Activated CD4-positive, alpha-beta T cell treated with anti-CD3 and anti-CD28 coated beads, Interleukin-2, Interleukin-6, amounts not matched to agents 100 ng/mL and 50 ng/mL, durations not matched to agents 16 hours and 8 hours (primary cell): ENCODE results near the gene OR2G2.

Source experiments
- DNase-seq: peaks from one replicate; pipeline ENCODE4 v3.0.0-alpha.2; 2020

The OR2G2 gene, protein sequence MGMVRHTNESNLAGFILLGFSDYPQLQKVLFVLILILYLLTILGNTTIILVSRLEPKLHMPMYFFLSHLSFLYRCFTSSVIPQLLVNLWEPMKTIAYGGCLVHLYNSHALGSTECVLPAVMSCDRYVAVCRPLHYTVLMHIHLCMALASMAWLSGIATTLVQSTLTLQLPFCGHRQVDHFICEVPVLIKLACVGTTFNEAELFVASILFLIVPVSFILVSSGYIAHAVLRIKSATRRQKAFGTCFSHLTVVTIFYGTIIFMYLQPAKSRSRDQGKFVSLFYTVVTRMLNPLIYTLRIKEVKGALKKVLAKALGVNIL

DNA sequence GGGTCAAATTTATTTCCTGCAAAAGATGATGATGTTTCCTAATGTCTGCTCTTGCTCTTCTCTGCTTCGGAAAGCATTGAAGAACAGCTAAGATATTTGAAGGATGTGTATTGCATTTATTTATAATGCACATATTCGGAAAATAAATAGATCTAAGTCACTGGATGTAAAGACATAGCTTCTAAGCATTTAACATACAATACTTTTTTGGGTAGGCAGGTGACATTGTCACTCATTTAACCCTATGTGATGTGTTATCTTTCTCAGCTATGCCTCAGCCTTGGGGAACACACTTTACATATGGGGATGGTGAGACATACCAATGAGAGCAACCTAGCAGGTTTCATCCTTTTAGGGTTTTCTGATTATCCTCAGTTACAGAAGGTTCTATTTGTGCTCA lies at the start of gene OR2G2:
TSS of gene OR2G2 (plus strand) at position 301 of the 400 bp plus-strand sequence. CDS start at position 301, 0 bp downstream.
- DNase-seq, result no peak

DNA sequence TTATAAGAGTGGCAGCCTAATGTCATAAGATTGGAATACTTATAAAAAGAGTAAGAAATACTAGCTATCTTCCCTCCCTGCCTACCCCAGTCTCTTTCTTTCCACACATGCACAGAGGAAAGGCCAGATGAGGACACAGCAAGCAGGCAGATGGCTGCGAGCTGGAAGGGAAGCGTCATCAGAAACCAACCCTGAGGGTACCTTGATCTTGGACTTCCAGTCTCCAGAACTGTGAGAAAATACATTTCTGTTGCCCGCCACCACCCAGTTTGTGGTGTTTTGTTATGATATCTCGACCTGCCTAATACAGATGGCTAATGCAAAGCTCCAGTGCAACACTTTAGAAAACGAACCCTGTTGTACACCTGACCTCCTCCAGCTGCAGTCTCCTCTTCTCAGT lies 49.6 kb upstream of the OR2G2 start:
- no peak for DNase-seq

DNA sequence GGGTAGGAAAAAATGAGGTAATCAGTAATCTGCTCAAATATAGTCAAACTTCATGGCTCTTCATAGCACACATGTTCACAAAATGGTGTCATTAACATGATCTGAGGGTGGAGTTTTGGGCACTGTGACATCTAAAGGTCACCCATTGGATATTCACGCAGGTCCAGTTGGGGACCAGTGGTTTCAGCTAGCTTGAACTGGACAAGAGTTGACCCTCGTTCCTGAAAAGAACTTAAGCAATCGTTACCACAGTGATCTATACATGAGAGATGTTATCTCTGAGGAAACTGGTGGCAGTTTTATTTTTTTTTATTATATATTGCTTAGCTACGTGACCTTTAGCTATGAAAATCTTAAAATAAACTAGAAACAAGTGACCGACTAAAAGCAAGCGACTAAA lies 48.9 kb upstream of the OR2G2 start:
- no peak for DNase-seq

DNA sequence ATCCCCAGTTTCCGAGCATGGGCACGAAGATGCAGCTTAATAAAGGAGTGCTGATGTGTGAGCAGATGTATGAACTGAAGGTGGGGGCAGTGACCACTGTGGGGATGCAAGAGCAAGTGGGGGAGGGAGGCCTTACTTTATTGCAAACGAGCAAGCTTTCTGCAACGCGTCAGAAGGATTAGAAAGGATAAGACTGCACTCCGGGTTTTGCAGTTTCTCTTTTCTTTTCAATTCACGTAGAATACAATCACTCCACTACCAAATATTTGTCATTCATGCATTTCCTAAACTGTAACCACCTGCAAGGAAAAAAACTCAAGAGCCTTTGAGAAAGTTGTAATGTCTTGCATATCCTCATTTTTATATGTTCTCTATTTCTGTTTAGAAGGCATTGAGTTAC lies 47.6 kb upstream of the OR2G2 start:
- DNase-seq, result no peak

DNA sequence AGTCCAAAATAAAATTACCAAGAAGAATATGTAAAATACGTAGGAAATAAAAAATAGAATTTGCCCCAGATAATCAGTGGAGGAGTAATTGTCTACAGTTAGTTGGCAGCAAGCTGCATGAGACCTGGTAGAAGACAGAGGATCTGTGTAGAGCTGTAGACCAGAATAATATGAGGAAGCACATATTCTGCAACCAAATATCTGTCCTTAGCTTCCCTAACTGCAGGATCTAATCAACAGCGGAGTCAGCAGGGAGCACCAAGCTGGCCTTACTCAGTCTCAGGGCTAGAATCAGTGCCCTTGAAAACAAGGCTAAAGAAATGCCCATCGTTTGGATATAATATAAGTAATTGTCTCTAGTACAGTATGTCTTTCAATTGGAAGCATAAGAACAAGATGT lies 45.3 kb upstream of the OR2G2 start:
- DNase-seq, result no peak

DNA sequence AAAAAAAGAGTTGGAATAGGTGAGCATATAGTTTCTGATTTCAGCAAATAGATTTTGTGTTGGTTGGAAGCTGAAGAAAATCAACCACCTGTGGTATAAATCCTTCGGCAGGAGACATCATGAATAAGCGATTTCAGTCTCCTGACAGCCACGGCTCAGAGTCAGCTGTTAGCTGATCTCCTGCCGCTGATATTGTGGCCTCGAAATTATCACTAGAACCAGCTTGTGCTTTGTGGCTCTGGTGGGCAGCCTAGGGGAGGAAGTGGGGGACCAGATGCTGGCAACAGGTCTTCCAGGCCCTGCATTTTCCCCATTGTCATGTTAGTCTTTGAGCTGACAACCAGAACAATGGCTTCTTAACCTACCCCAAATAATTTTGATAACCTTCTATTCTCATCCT lies 40.1 kb upstream of the OR2G2 start:
- DNase-seq, result no peak

DNA sequence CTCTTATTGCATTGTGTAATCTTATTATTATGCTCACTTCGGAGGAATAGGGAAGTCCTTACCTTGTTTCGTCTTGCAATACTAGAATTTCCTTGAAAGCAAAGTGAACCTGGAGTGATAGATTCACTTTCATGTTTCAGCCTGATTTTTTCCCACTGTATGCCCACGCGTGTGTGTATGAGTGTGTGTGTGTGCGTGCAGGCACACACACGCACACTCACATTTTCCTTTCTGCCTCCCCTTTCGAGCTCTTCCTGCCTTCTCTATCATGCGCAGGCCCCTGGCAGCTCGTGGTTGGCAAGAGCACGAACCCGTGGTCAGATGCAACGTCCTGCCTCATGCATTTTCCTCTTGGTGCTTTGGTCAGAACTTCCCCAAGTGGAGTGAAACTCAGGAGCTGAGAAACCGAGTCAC lies 39.4 kb upstream of the OR2G2 start, which contains the start of gene GCSAML:
TSS of gene GCSAML (plus strand) at position 366 of the 414 bp plus-strand sequence. CDS start 58 bp downstream, outside the sequence.
- DNase-seq, result no peak

DNA sequence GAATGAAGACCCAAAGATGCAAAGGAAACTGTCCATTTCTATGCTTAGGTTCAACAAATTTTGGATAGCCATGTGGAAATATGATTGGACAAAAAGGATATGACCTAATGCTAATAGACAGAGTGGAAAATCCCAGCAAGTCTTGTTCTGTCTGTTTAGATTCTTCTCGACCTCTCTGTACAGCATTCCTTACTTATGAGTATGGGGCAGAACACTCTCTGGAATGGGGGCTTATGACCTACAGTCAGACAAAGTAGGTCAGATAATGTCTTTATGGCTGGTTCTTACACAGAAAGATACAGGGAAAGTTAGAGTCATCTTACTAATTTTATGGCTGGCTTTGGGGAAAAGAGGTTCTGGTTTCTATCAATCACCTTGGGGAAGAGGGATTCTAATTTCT lies 36.4 kb upstream of the OR2G2 start:
- no peak for DNase-seq

DNA sequence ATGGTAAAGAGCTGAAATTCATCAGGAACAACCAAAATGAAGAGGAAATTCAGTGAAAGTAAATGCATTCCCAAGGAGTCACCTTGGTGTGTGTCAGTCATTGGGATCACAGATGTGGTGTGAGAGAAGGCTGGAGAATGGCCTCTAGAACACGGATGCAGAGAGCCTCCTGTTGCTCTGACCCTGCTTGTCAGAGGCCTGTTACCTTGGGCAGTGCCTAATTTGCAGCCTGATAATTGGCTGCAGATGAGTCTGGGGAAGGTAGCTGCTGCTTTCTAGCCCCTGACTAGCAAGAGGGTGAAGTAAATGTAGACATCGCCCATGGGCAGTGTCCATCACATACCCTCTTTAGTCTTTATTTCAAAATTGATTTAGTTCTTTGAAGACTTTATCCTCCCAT lies 35.9 kb upstream of the OR2G2 start:
- DNase-seq, result no peak

DNA sequence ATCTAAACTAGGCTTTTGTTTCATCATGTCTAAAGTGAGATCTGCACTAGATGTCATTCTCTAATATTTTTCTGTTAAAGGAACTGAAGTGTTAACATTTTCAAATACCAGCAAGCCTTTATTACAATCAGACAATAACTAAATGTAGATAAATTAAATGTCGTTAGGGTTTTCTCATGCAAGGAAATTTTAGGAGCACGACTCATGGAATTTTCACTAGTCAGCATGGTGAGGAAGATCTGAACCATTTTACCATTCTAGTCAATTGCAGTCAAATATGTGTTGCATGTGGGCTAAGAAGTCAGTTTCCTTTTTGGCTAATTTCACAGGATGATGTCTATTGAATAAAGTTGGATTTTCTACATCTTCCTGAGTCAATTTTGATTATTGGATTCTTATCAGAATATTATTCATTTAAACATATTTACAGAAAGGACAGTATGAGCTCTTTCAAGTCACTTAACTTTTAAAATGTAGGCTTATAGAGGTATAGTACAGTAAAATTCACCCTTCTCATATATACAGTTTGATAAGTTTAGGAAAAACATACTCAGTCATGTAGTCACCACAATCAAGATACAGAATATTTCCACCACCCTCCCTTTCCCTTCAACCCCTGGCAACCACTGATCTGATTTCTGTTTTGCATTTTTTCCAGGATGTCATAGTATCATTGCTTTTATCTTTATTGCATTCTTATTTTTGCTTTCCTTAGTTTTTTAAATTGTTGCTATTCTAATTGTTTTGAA lies 30.1 kb upstream of the OR2G2 start:
- DNase-seq, result no peak

DNA sequence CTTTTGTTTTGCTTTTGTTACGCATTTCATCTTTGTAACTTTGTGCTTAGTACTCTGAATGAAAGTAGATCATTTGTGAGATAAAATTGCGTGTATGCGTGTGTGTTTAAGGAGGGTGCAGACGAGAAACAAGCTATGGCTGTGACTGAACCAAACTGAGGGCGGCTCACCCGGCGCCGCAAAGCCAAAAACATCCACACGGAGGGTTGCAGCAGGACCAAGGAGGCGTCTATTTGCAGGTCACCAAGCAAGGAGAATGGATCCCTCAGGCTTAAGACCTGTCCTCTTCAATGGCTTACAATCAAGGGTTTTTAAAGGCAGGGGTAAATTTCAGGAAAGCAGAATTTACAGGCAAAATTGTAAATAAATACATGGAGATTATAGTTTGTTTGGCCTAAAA lies 26.4 kb upstream of the OR2G2 start:
- no peak for DNase-seq

DNA sequence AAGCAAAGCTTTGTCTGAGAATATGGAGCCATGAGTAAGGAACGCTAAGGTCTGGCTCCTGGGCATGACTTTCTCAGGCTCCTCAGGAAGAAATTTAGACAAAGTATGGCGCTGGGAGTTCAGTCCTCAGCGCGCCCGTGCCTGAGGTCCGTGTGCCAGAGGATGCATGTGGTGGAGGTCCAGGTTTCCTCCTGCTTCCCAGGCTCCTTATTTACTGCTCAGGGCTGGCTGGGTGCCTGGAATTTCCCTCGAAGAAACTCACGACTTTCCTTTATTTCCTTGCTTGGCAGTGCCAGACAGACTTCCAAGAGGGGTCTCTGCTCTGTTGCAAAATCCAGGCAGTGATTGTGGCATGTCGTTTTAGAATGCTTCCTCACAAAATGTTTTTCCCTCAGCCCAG lies 26.0 kb upstream of the OR2G2 start:
- no peak for DNase-seq

DNA sequence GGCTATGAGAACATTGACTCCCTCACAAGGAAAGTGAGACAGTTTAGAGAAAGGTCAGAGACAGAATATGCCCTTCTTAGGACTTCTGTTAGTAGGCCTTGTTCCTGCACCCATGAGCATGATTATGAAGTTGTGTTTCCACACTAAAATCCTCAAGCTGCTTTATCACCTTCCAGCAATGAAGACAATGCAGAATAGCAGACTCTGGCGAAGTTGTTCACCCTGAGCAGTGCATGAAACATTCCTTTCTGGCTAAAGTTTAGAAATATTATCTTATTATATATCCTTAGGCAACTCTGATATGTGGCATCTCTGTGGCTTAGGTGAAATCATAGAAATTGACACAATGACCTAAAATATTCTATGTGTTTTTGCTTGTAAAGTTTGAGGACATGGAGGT lies 13.9 kb upstream of the OR2G2 start:
- no peak for DNase-seq

DNA sequence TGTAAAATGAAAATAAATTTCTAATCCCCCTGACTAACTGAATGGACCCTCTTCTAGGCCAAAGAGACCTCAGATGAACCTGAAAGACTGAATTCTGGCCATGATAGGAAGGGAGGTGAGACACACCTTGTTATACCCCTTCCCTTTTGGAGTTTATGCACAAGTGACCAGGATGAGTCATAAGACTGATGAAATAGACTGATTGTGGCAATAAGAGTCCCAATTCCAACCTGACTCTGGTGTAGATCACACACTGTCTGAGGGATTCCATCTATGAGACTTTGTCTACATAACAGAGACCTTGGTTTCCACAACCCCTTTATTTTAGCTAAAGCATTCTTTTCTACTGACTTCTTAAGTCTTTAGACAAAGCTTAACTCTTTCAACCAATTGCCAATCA lies 13.5 kb upstream of the OR2G2 start:
- no peak for DNase-seq

DNA sequence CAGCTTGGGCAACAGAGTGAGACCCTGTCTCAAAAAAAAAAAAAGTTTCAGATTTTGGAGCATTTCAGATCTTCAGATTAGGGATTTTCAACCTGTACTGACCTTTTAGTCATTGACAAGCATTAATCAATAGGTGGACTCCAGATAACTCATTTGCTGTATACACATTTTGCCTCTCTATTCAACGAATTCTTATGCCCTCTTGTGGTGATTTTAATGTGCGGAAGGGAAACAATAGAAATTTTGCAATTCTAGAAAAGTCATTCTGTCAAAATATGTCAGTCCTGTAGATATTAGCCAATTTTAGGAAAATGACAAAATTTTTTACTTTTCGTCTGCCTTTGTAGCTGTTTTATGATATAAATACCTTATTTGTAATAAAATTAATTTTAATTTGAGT lies 11.6 kb upstream of the OR2G2 start:
- DNase-seq, result peak; percentile 26

DNA sequence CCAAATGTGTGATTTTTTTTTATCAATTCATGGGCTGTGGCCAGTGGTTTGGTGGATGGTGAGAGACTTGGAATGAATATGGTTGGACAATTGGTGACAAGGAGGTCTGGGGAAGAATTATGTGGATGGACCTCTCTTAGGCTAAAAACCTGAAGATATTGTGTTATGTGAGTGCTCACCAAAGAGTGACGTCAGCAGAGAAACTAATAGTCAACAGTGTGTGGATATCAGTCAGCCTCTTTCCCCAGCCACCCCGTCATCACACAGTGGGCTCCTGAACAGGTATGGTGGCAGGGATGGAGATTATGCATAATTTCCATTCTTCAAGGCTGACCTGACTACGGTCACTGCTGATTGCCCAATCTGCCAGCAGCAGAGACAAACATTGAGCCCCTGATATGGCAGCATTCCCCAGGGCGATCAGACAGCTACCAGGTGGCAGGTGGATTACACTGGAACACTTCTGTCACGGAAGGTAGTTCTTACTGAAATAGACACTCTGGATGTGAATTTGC lies 9.2 kb upstream of the OR2G2 start:
- no peak for DNase-seq

DNA sequence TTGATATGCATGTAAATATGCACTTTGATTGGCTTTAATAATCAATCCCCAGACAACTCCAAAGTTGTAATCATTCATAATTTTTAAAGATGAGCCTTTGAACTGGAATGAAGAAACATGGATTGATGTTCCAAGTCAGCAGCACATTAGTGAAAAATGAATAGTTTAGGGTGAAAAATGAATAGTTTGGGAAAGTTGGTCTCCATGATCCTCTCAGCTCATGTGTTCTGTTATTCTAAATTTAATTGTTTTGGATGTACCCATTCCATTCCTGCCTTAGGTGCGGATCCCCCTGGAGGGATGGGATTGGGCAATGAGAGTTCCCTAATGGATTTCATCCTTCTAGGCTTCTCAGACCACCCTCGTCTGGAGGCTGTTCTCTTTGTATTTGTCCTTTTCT lies 17.1 kb downstream of the OR2G2 start, which contains the start of gene OR2G3:
TSS of gene OR2G3 (plus strand) at position 301 of the 400 bp plus-strand sequence. CDS start at position 301, 0 bp downstream.
- DNase-seq, result no peak

DNA sequence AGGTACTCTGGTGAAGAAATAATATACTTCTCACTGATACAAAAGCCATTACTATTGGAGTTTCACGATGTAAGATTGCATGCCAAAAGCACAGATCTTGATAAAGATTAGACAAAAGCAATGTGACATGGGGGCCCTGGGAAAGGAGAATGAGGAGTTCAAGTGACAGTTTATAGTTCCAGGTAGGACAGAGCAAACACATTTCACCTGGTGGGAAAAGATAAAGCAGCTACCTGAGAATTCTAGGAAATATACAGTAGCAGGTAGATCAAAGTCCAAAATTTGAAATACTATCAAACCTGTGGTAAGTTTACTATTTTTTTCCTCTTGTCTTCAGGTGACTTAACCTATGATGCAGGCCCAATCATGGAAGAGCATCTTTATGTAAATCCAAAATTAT lies 25.2 kb downstream of the OR2G2 start:
- no peak for DNase-seq

DNA sequence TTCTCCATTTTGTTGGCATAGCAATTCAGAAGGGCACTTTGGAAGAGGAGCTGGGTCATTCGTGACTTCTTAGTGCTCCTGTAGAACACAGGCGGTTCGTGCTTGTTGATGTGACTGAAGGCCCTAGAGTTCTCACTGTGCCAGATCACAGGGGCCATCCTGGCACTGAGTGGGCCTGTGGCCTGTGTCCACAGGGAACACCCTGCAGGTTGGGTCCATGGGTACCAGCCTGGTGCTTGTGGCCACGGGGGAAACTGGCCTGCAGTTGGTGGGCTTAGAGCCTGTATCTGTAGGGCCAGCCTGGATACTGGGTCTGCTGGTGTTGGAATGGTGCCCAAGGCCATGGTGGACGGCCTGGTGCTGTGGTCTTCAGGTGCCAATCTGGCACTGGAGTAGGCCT lies 26.5 kb downstream of the OR2G2 start:
- no peak for DNase-seq

DNA sequence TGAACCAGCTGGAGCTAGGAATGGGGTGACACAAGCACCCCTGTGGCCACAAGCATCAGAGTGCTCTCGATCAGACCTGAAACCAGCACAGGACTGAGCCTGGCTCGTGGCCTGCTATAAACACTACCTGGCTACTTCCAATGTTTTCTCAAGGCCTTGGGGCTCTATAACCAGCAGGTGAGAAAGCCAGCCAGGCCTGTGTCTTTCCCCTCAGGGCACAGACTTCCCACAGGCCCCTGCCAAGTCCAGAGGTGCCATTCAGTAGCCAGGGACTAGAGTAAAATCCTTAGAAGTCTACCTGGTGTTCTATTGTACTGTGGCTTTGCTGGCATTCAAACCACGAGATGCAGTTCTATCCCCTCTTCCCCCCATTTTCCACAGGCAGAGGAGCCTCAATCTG lies 39.8 kb downstream of the OR2G2 start:
- no peak for DNase-seq

DNA sequence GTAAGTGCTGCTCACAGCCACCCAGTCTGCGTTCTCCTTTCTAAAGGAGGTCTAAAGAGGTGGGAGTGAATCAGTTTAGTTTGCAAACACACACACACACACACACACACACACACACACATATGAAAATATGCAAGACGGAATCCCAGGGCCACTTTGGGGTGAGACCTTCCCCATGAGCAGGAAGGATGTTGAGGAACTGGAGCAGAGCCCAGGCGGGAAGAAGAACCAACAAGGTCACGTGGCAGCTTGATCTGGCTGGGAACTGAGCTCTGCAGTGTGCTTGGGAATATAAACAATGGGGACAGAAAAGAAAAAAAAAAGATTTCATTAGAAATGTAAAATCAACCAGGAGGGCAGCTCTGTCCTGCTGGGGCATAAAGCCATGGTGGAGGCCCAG lies 49.9 kb downstream of the OR2G2 start:
- DNase-seq, result no peak

DNA sequence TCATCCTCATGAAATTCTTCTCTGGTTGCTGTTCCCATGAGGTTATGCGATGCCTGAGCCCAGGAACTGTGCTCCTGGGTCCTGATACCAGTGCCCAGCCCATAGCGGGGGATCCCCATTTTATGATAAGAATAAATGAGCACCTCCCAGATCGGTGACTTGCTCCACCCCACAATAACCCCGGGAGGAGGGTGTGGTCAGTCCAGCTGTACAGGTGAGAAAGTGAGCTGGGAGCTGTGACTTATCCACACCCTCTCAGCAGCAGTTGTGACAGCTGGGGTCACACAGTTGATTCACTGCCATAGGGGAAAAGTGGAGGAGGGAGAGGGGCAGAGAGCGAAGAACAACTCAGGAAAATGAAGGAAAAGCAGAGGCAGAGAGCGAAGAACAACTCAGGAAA lies 50.6 kb downstream of the OR2G2 start:
- no peak for DNase-seq
